IPS-20b (cell line): ENCODE results near the gene PCSK1N.
"Not testable (repeated sequence)": the region's sequence is repeated elsewhere in the genome, so short reads cannot be mapped to it uniquely, and the experiment has no call there.

Experiments used
- H3K27ac ChIP-seq: one replicate; pipeline ENCODE4 v1.5.1; 2013; ENCODE audit warnings: low read length
- H3K27me3 ChIP-seq: 2 replicates; pipeline ENCODE4 v1.6.1; 2013; ENCODE audit warnings: mild to moderate bottlenecking, low read length, inconsistent platforms; ENCODE audit not compliant: insufficient read depth
- H3K36me3 ChIP-seq: 2 replicates; pipeline ENCODE4 v1.6.1; 2013; ENCODE audit warnings: low read depth, mild to moderate bottlenecking, inconsistent platforms, low read length, moderate library complexity; ENCODE audit not compliant: insufficient read depth
- H3K4me1 ChIP-seq: 2 replicates; pipeline ENCODE4 v1.6.1; 2013; ENCODE audit warnings: mild to moderate bottlenecking, control low read depth, inconsistent platforms, low read length, moderate library complexity; ENCODE audit not compliant: insufficient read depth
- H3K4me3 ChIP-seq: 2 replicates; pipeline ENCODE4 v1.5.1; 2013; ENCODE audit warnings: mild to moderate bottlenecking, low read length, inconsistent platforms
- H3K9ac ChIP-seq: 2 replicates; pipeline ENCODE4 v1.6.1; 2013; ENCODE audit warnings: low read depth, mild to moderate bottlenecking, inconsistent platforms, low read length, moderate library complexity
- H3K9me3 ChIP-seq: 2 replicates; pipeline ENCODE4 v1.6.1; 2013; ENCODE audit warnings: mild to moderate bottlenecking, low read depth, low read length, inconsistent platforms; ENCODE audit not compliant: insufficient read depth

The PCSK1N gene

DNA sequence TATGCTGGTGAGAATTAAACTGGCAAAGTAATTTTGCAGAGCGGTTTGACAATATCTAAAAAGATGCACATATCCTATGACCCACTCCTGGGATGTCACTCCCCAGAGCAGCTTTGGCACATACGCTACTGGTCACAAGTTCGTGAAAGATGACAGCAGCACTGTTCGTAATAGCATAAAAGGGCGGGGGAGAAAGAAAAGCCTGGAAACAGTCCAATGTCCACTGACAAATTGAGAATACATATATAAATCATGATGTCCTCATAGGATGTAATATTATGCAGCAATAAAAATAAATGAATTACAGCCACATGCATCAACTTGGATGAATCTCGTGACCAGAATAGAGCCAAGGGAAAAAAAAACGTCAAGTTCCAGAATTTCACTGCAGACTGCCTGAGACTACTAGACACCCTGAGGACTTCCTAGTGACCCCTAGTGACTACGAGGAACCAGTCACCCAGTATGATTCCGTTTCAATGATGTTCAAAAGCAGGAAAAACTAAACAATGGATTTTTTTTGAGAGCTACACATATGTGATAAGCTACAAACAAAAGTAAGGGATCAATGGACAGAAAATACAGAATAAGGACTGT, 1.8 kb downstream of the PCSK1N start:
- H3K36me3 ChIP-seq, result no peaks in the 10 kb centered on the region
- no peak overlapping the region for H3K27ac ChIP-seq
- H3K9ac ChIP-seq, result no peak overlapping the region
- H3K4me3 ChIP-seq, result no peak overlapping the region
- peaks cover 78% of the 10 kb centered on the region for H3K27me3 ChIP-seq
- no peaks in the 10 kb centered on the region for H3K9me3 ChIP-seq
- no peaks in the 10 kb centered on the region for H3K4me1 ChIP-seq

GRCh38 chrX:48831909-48832291, 3.5 kb downstream of the PCSK1N start:
- H3K4me1 ChIP-seq, result no peaks in the 10 kb centered on the region
- no peak overlapping the region for H3K27ac ChIP-seq
- H3K36me3 ChIP-seq, result no peaks in the 10 kb centered on the region
- H3K27me3 ChIP-seq, result peaks cover 87% of the 10 kb centered on the region
- no peak overlapping the region for H3K9ac ChIP-seq
- no peaks in the 10 kb centered on the region for H3K9me3 ChIP-seq
- H3K4me3 ChIP-seq, result peak overlapping the region; percentile 58; the same call in 1 of the 2 replicates

DNA sequence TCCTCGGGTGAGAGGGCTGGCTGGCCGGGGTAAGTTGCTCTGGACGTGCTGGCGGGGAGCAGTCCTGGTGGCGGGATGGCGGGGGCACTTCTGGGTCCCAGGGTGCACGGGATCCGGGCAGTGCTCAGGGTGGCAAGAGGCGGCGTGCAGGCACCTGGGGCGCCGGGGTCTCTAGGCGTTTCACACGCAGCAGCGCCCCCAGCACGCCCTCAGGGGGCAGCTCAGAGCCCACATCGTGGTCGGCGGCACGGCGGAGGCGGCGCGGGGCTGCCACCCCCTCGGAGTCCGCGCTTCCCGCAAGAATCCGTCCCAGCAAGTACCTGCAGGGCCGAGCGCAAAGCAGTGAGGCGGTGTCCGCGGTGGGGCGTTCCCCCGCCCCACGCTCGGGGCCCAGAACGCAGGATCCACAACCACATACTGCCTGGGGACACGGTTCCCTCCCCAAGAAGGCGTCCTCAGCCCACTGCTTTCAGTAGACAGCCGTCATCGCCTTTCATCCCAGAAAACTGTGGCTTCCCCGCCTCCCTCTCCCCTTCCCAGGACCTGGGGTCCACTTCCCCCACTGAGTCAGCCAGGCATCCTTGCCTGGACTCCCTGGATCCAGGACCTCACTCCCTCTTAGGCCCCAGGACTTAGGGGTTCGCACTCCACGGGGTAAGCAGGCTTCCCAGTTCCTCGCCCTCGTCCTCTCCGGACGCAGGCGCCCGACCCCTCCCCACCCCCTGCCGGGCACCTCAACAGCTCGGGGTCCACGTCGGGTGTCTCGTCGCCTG, 4.1 kb downstream of the PCSK1N start:
- no peaks in the 10 kb centered on the region for H3K36me3 ChIP-seq
- H3K4me1 ChIP-seq, result no peaks in the 10 kb centered on the region
- H3K27me3 ChIP-seq, result peaks cover 82% of the 10 kb centered on the region
- H3K9ac ChIP-seq, result no peak overlapping the region; the same call in 1 of the 2 replicates
- H3K9me3 ChIP-seq, result no peaks in the 10 kb centered on the region
- H3K27ac ChIP-seq, result no peak overlapping the region
- peak overlapping the region; percentile 58 for H3K4me3 ChIP-seq

GRCh38 chrX:48829016-48829735, 6.2 kb downstream of the PCSK1N start:
- Histone ChIP-seq H3K9me3 (no peaks in the 10 kb centered on the region), H3K27ac (no peak overlapping the region), H3K36me3 (peaks cover under 1% of the 10 kb centered on the region; the same call in 1 of the 2 replicates), H3K9ac (no peak overlapping the region), H3K4me3 (no peak overlapping the region), H3K4me1 (no peaks in the 10 kb centered on the region), H3K27me3 (peaks cover 64% of the 10 kb centered on the region)

DNA sequence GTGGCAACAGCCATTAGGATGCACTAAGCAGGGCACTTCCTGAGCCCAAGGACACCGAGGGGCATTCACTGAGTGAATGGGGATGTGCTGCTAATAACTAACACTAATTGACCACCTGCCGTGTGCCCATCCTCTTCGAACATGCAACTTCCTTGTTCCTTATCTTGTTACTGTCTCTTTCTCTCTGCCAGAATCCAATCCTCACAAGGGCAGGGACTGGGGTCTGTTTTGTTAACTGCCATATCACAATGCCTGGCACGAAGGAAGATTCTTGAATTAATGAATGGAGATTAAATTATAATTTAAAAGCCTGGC, 7.8 kb downstream of the PCSK1N start:
- Histone ChIP-seq H3K9me3 (no peaks in the 10 kb centered on the region), H3K27me3 (peaks cover 48% of the 10 kb centered on the region), H3K4me3 (peak overlapping the region; percentile 38; the same call in 1 of the 2 replicates), H3K27ac (no peak overlapping the region), H3K4me1 (no peaks in the 10 kb centered on the region), H3K9ac (no peak overlapping the region), H3K36me3 (peaks cover 12% of the 10 kb centered on the region; the same call in 1 of the 2 replicates)

- H3K9me3 ChIP-seq, result no peaks in the 10 kb centered on the region
- no peak overlapping the region for H3K27ac ChIP-seq
- H3K36me3 ChIP-seq, result peaks cover 12% of the 10 kb centered on the region; the same call in 1 of the 2 replicates
- H3K27me3 ChIP-seq, result peaks cover 43% of the 10 kb centered on the region
- peak overlapping the region; percentile 38; the same call in 1 of the 2 replicates for H3K4me3 ChIP-seq
- no peak overlapping the region for H3K9ac ChIP-seq
- H3K4me1 ChIP-seq, result no peaks in the 10 kb centered on the region
Observed at GRCh38 chrX:48826876-48827653, 8.3 kb downstream of the PCSK1N start.

DNA sequence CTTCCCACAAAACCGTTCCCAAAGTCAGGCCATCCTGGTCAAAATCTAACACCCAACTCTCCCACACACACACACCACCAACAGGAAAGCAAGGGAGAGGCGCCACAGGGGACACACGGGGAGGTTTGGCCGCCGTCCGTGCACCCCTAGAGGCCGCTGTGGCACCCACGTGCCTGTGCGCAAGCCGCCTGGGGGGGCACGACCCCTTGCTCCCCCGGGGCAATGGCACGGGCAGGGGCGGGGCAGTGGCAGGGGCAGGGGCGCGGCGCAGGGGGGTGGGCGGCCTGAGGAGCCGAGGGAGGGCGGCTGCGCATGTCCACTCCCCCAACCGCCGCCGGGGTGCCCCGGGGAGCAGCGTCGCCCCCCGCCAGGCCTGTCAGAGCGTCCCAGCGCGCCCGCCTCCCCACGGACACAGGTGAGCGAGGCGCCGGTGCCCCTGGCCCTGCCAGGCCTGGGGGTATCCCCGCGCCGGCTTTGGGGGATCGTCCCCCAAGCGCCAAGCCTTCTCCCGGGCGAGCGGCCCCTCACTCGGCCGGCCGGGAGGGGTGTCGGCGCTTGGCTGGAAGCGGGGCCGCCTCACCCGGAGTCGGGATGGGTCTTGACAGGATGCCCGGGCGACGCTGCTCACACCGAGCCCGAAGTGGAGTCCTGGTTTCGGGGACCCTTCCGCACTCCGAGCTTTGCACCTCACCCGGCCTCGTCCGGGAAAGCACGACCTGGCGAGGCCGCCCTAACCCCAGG, 9.1 kb downstream of the PCSK1N start, which contains the start of gene ERAS:
Gene ERAS, plus strand, starts transcription at position 379 of the 741 bp plus-strand sequence. CDS start 2,611 bp downstream, outside the sequence.
- Histone ChIP-seq H3K27me3 (peaks cover 35% of the 10 kb centered on the region), H3K4me1 (no peaks in the 10 kb centered on the region), H3K9ac (no peak within 1 kb of the TSS), H3K4me3 (peak within 1 kb of the TSS; percentile 38; the same call in 1 of the 2 replicates), H3K9me3 (no peaks in the 10 kb centered on the region), H3K36me3 (peaks cover 12% of the 10 kb centered on the region; the same call in 1 of the 2 replicates), H3K27ac (no peak within 1 kb of the TSS)

DNA sequence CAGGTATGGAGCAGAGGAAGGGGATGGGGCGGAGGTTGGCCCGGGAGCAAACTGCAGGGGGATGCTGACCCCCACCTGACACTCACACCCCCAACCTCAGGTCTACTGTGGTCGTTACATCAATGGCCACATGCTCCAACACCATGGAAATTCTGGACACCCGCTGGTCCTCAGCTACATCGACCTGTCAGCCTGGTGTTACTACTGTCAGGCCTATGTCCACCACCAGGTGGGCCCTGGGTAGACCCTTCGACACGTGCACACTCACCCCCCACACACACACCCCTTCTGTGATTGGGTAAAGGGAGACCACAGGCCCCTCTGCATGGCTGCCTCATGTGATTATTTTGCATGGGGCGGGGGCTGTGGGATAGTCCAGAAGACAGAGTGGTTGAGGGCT, 11.3 kb downstream of the PCSK1N start:
- no peaks in the 10 kb centered on the region for H3K4me1 ChIP-seq
- no peak overlapping the region for H3K4me3 ChIP-seq
- peaks cover 13% of the 10 kb centered on the region; the same call in 1 of the 2 replicates for H3K27me3 ChIP-seq
- peaks cover 21% of the 10 kb centered on the region; the same call in 1 of the 2 replicates for H3K36me3 ChIP-seq
- H3K27ac ChIP-seq, result no peak overlapping the region
- H3K9ac ChIP-seq, result no peak overlapping the region
- no peaks in the 10 kb centered on the region for H3K9me3 ChIP-seq

DNA sequence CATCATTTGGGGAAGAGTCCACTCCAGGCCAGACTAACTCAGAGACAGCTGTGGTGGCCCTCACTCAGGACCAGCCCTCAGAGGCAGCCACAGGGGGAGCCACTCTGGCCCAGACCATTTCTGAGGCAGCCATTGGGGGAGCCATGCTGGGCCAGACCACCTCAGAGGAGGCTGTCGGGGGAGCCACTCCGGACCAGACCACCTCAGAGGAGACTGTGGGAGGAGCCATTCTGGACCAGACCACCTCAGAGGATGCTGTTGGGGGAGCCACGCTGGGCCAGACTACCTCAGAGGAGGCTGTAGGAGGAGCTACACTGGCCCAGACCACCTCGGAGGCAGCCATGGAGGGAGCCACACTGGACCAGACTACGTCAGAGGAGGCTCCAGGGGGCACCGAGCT, 12.4 kb downstream of the PCSK1N start:
- Histone ChIP-seq H3K4me1 (no peaks in the 10 kb centered on the region), H3K9me3 (no peaks in the 10 kb centered on the region), H3K27me3 (peaks cover 6% of the 10 kb centered on the region; the same call in 1 of the 2 replicates), H3K4me3 (no peak overlapping the region), H3K27ac (no peak overlapping the region), H3K9ac (no peak overlapping the region), H3K36me3 (peaks cover 21% of the 10 kb centered on the region; the same call in 1 of the 2 replicates)

DNA sequence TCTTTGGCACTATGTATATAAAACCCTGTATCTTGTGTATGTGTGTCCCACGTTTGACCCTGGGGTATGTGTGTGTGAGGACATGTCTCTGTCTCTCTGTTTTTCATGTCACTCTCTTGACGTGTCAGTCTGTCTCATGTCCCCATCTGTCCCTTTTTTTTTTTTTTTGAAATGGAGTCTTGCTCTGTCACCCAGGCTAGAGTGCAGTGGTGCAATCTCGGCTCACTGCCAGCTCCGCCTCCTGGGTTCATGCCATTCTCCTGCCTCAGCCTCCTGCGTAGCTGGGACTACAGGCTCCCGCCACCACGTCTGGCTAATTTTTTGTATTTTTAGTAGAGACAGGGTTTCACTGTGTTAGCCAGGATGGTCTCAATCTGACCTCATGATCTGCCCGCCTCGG, 16.0 kb downstream of the PCSK1N start:
- peaks cover 28% of the 10 kb centered on the region; the same call in 1 of the 2 replicates for H3K36me3 ChIP-seq
- not testable (repeated sequence) for H3K9me3 ChIP-seq, H3K9ac ChIP-seq, H3K4me3 ChIP-seq, H3K4me1 ChIP-seq, H3K27me3 ChIP-seq, H3K27ac ChIP-seq
